ENCODE data around the gene ARHGAP15.

DNA sequence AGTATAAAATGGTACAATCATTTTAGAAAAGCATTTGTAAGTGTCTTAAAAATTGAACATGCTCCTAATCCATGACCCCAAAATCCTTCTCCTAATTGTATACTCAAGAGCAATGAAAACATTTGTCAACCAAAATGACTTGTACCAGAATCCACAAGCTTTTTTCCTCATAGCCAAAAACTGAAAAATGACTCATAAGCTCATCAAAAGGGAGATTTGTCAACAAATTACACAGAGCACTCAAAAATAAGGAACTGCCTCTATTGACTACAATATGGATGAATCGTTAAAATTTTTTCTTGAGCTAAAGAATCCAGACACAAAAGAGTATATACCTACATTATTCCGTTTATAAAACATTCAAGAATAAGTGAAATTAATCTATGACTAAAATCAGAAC lies 544.8 kb downstream of the ARHGAP15 start:
- TF ChIP-seq CTCF (conservative IDR thresholded peaks at IDR 0.05; ENCODE audit: low read length) (no peak), EZH2phosphoT487 (IDR thresholded peaks at IDR 0.05; ENCODE audit: borderline replicate concordance, low read depth, low read length) (no peak)

All from OCI-LY7 (cell line).